Measurements from ENCODE around the gene DENND1C.

DNA sequence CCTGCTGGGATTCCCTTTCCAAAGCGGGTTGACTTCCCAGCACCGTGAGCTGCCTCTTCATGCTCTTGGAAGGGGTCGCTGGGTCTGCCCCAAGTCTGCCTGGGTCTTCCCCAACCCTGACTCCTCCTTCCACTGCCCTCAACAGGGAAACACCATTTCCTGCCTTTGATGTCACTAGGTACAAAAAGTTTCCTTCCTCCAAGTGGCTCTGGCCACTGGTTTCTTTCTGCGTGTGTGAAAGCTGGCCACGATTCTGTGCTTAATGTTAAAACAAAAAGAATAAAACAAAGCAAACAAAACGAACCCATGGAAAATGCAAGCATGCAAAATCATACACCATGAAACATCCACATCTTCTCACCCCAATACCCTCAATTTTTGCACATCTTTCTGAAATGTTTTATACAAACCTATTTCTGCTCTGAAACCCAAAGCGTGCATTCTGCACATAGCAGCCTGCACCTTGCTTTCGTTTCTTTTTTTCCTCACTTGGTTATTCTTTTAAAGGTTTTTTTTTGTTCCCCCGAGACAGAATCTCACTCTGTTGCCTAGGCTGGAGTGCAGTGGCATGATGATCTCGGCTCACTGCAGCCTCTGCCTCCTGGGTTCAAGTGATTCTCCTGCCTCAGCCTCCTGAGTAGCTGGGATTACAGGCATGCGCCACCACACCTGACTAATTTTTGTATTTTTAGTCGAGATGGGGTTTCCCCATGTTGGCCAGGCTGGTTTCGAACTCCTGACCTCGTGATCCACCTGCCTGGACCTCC, 36.7 kb upstream of the DENND1C start:
- TF ChIP-seq, protein P1, sequence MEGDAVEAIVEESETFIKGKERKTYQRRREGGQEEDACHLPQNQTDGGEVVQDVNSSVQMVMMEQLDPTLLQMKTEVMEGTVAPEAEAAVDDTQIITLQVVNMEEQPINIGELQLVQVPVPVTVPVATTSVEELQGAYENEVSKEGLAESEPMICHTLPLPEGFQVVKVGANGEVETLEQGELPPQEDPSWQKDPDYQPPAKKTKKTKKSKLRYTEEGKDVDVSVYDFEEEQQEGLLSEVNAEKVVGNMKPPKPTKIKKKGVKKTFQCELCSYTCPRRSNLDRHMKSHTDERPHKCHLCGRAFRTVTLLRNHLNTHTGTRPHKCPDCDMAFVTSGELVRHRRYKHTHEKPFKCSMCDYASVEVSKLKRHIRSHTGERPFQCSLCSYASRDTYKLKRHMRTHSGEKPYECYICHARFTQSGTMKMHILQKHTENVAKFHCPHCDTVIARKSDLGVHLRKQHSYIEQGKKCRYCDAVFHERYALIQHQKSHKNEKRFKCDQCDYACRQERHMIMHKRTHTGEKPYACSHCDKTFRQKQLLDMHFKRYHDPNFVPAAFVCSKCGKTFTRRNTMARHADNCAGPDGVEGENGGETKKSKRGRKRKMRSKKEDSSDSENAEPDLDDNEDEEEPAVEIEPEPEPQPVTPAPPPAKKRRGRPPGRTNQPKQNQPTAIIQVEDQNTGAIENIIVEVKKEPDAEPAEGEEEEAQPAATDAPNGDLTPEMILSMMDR (IDR thresholded peaks at IDR 0.05; ENCODE audit: low read depth, low read length) = no peak
- TF ChIP-seq POLR2A (IDR thresholded peaks at IDR 0.05; ENCODE audit: extremely low read depth, insufficient read length) (no peak), MYC (IDR thresholded peaks at IDR 0.05; ENCODE audit: low read depth, low read length) (no peak)
